Activated T-cell treated with anti-CD3 and anti-CD28 coated beads, Interleukin-2, amount 50 U/mL, for 72 hours (primary cell): Measurements from ENCODE around the gene ABCC1. TPM values are rescaled to one million over a fixed set of nuclear protein-coding genes. Genes with fewer than 3 reads are reported as not detected.

Source experiments
- ATAC-seq, 2 donors: fragments of 150-1000 bp; cut with Tn5 transposase; replicated peaks in 1 of 2; 2 replicates each; pipeline ENCODE4 v1.10.0; 2021; ENCODE audit warnings: moderate library complexity in 2 of 2, mild to moderate bottlenecking in 1 of 2
- DNase-seq, 2 donors: peaks; one replicate each; pipeline ENCODE4 v3.0.0; 2021 to 2022; ENCODE audit warnings: mixed read lengths in 1 of 2
- H3K27ac Mint-ChIP-seq: one replicate; pipeline ENCODE4 v1.8.0; 2022; ENCODE audit warnings: mild to moderate bottlenecking, moderate library complexity, mixed read lengths
- H3K27me3 Mint-ChIP-seq: one replicate; pipeline ENCODE4 v1.8.0; 2022; ENCODE audit warnings: low read depth, mixed read lengths
- H3K36me3 Mint-ChIP-seq, 2 donors: one replicate each; pipeline ENCODE4 v1.8.0; 2022; ENCODE audit warnings: mixed read lengths in 2 of 2, mild to moderate bottlenecking in 1 of 2; ENCODE audit not compliant: insufficient read depth in 2 of 2
- H3K4me1 Mint-ChIP-seq: one replicate; pipeline ENCODE4 v1.8.0; 2022; ENCODE audit warnings: low read depth, mixed read lengths
- H3K4me3 Mint-ChIP-seq, 2 donors: one replicate each; pipeline ENCODE4 v1.8.0; 2022; ENCODE audit warnings: mild to moderate bottlenecking in 2 of 2, mixed read lengths in 2 of 2, moderate library complexity in 2 of 2
- H3K9me3 Mint-ChIP-seq, 2 donors: one replicate each; pipeline ENCODE4 v1.8.0; 2022; ENCODE audit warnings: mixed read lengths in 2 of 2
- total RNA-seq, 2 donors: library from RNA; stranded (reverse); gene quantifications; one replicate each; pipeline ENCODE4 v1.2.3, GENCODE V29; 2022

ABCC1 gene
- total RNA-seq, 2 donors from 2014 or later = 82.3 to 90.4 TPM

GRCh38 chr16:16041196-16041892 lies 91.9 kb downstream of the ABCC1 start:
- H3K4me1 Mint-ChIP-seq = peaks cover 4% of the 10 kb centered on the region
- H3K4me3 Mint-ChIP-seq = no peak overlapping the region
- H3K9me3 Mint-ChIP-seq = no peaks in the 10 kb centered on the region
- no peaks in the 10 kb centered on the region for H3K27me3 Mint-ChIP-seq
- H3K27ac Mint-ChIP-seq = no peak overlapping the region
- H3K36me3 Mint-ChIP-seq = peaks cover 16 to 48% of the 10 kb centered on the region in 2 donors
- DNase-seq = no peak
- ATAC-seq = no peak

DNA sequence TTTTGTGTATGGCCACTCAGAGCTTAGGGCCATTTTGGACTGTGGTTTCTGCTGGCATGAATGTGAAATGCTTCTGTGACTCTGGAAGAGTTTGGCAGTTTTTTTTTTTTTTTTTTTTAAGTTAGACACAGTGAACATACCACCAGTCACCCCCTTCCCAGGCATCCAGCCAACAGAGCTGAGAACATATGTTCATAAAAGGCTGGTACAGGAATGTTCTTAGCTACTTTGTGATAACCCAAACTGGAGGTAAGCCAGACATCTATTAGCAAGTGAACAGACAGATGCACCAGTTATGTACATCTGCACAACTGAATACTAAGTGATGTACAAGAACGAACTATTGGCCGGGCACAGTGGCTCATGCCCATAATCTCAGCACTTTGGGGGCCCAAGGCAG lies 92.7 kb downstream of the ABCC1 start:
- no peaks in the 10 kb centered on the region for H3K9me3 Mint-ChIP-seq
- no peaks in the 10 kb centered on the region for H3K27me3 Mint-ChIP-seq
- DNase-seq (no peak), ATAC-seq (no peak)
- H3K4me1 Mint-ChIP-seq = peaks cover 4% of the 10 kb centered on the region
- H3K27ac Mint-ChIP-seq = peak overlapping the region; percentile 35
- no peak overlapping the region for H3K4me3 Mint-ChIP-seq
- H3K36me3 Mint-ChIP-seq = peaks cover 16 to 50% of the 10 kb centered on the region in 2 donors

GRCh38 chr16:16045296-16045695 lies 95.9 kb downstream of the ABCC1 start:
- DNase-seq = no peak
- H3K4me1 Mint-ChIP-seq = no peaks in the 10 kb centered on the region
- H3K27ac Mint-ChIP-seq = no peak overlapping the region
- no peaks in the 10 kb centered on the region for H3K9me3 Mint-ChIP-seq
- no peaks in the 10 kb centered on the region for H3K27me3 Mint-ChIP-seq
- ATAC-seq = no peak
- H3K4me3 Mint-ChIP-seq = no peak overlapping the region
- H3K36me3 Mint-ChIP-seq = peaks cover 17 to 49% of the 10 kb centered on the region in 2 donors

GRCh38 chr16:16045879-16046278 lies 96.5 kb downstream of the ABCC1 start:
- DNase-seq (no peak), ATAC-seq (no peak)
- Mint-ChIP-seq H3K36me3 (peaks cover 17 to 50% of the 10 kb centered on the region in 2 donors), H3K9me3 (no peaks in the 10 kb centered on the region), H3K27me3 (no peaks in the 10 kb centered on the region), H3K4me3 (no peak overlapping the region), H3K4me1 (no peaks in the 10 kb centered on the region), H3K27ac (no peak overlapping the region)

DNA sequence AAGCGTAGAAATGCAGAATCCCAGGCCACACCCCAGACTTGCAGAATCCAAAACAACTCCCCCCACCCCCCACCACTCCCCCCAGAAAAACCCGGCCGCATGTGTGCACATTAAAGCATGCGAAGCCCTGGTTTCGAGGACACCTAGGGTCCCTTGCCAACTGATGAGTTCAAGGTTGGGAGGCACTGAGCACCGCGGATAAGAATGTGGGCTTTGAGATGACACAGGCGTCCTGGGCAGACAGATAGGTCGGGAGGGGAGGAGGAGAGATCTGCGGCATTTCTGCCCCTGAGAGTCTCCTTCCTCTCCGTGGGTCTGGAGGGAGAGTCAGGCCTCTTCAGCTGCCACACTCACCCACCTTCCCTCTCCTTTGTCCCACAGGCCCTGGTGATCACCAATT lies 98.3 kb downstream of the ABCC1 start:
- ATAC-seq (no peak), DNase-seq (no peak)
- no peak overlapping the region for H3K4me3 Mint-ChIP-seq
- no peaks in the 10 kb centered on the region for H3K9me3 Mint-ChIP-seq
- H3K36me3 Mint-ChIP-seq = peaks cover 17 to 44% of the 10 kb centered on the region in 2 donors
- no peaks in the 10 kb centered on the region for H3K27me3 Mint-ChIP-seq
- H3K4me1 Mint-ChIP-seq = no peaks in the 10 kb centered on the region
- H3K27ac Mint-ChIP-seq = no peak overlapping the region

DNA sequence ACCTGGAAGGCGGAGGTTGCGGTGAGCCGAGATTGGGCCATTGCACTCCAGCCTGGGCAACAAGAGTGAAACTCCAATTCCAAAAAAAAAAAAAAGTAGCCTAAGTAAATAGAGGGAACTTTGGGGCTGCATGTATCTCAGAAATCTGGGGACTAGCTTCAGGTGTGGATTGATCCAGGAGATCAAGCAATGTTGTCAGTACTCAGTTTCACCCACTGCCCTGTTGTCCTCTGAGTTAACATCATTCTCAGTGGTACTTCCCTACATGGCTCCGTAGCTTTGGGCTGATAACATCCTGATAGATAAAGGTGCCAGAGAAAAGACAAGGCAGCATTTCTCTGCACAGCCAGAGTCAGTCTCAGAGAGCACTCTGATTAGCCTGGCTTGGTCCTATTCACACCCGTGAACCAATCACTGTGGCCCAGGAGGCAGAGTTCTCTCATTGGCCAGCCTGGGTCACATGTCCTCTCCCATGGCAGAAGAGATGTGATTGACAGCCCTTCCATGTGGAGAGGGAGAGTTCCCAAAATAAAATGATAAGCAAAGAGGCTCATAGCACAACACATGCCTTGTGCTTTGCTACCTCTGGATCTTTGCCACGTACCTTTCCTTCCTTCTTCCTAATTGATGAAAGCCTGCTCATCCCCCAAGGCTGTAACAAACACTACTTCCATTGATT lies 99.6 kb downstream of the ABCC1 start:
- no peak overlapping the region for H3K4me3 Mint-ChIP-seq
- peaks cover 15 to 33% of the 10 kb centered on the region in 2 donors for H3K36me3 Mint-ChIP-seq
- DNase-seq = no peak
- H3K9me3 Mint-ChIP-seq = no peaks in the 10 kb centered on the region
- no peak for ATAC-seq
- H3K27me3 Mint-ChIP-seq = no peaks in the 10 kb centered on the region
- peak overlapping the region; percentile 41 for H3K27ac Mint-ChIP-seq
- H3K4me1 Mint-ChIP-seq = no peaks in the 10 kb centered on the region

- Mint-ChIP-seq H3K27ac (no peak overlapping the region), H3K9me3 (no peaks in the 10 kb centered on the region)
- ATAC-seq = no peak
Observed at GRCh38 chr16:16050106-16050505, 100.7 kb downstream of the ABCC1 start.

GRCh38 chr16:16051132-16051531 lies 101.7 kb downstream of the ABCC1 start:
- Mint-ChIP-seq H3K4me1 (no peaks in the 10 kb centered on the region), H3K4me3 (no peak overlapping the region), H3K27me3 (no peaks in the 10 kb centered on the region), H3K27ac (no peak overlapping the region), H3K9me3 (no peaks in the 10 kb centered on the region), H3K36me3 (peaks cover 16 to 29% of the 10 kb centered on the region in 2 donors)
- ATAC-seq (no peak), DNase-seq (no peak)

More at GRCh38 chr16:16050106-16050505, 100.7 kb downstream of the ABCC1 start:
- H3K4me1 Mint-ChIP-seq = no peaks in the 10 kb centered on the region
- H3K27me3 Mint-ChIP-seq = no peaks in the 10 kb centered on the region
- peaks cover 17 to 34% of the 10 kb centered on the region in 2 donors for H3K36me3 Mint-ChIP-seq
- no peak for DNase-seq
- H3K4me3 Mint-ChIP-seq = no peak overlapping the region

- Mint-ChIP-seq H3K9me3 (no peaks in the 10 kb centered on the region), H3K4me3 (no peak overlapping the region), H3K27ac (no peak overlapping the region), H3K27me3 (no peaks in the 10 kb centered on the region), H3K4me1 (peaks cover under 1% of the 10 kb centered on the region), H3K36me3 (peaks cover 17 to 33% of the 10 kb centered on the region in 2 donors)
- ATAC-seq (no peak), DNase-seq (no peak)
Observed at GRCh38 chr16:16052916-16053315, 103.5 kb downstream of the ABCC1 start.

DNA sequence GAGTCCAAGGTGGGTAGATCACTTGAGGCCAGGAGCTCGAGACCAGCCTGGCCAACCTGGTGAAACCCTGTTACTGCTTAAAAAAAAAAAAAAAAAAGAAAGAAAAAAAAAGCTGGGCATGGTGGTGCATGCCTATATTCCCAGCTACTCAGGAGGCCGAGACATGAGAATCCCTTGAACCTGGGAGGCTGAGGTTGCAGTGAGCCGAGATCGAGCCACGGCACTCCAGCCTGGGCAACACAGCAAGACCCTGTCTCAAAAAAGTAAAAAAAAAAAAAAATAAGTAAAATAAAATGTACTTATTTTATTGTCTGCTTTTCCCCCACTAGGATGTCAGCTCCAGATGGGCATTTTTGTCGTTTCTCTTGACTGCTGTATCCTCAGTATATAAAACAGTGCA lies 107.7 kb downstream of the ABCC1 start:
- H3K4me1 Mint-ChIP-seq = peaks cover 11% of the 10 kb centered on the region
- no peak for DNase-seq
- no peak overlapping the region for H3K27ac Mint-ChIP-seq
- no peak overlapping the region for H3K4me3 Mint-ChIP-seq
- H3K36me3 Mint-ChIP-seq = peaks cover 6 to 26% of the 10 kb centered on the region in 2 donors
- H3K27me3 Mint-ChIP-seq = no peaks in the 10 kb centered on the region
- no peak for ATAC-seq
- H3K9me3 Mint-ChIP-seq = no peaks in the 10 kb centered on the region

GRCh38 chr16:16059160-16059559 lies 109.7 kb downstream of the ABCC1 start:
- Mint-ChIP-seq H3K4me3 (no peak overlapping the region), H3K9me3 (no peaks in the 10 kb centered on the region), H3K4me1 (peaks cover 11% of the 10 kb centered on the region), H3K27me3 (no peaks in the 10 kb centered on the region), H3K27ac (no peak overlapping the region), H3K36me3 (peaks cover 6 to 29% of the 10 kb centered on the region in 2 donors)
- DNase-seq = no peak
- no peak for ATAC-seq

DNA sequence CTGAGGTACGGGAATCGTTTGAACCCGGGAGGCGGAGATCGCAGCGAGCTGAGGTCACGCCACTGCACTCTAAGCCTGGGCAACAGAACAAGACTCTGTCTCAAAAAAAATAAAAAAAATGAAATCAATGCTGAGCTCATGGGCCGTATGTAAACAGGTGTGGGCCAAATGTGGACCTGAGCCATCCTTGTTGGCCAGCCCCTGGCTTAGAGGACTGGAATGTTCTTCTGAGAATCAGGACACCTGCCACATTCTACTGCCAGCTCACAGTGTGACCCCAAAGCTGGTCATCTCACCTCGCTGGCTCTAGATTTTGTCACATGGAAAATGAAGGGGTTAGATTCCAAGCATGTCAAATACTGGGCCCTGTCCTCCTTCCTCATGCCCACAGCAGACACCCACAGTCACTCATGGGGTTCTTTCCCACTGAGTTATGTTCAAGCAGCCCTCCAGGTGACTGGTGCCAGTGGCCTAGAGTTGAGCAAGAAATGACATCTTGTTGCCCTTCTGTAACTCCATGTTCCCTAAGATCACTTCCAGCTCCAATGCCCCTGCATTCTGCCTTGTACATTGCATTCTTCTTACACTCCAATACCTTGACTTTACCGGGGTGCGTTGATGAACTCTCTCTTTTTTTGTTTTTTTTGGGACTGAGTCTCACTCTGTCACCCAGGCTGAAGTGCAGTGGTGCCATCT lies 110.6 kb downstream of the ABCC1 start:
- peaks cover 11% of the 10 kb centered on the region for H3K4me1 Mint-ChIP-seq
- no peak overlapping the region for H3K27ac Mint-ChIP-seq
- no peaks in the 10 kb centered on the region for H3K9me3 Mint-ChIP-seq
- H3K27me3 Mint-ChIP-seq = no peaks in the 10 kb centered on the region
- no peak overlapping the region for H3K4me3 Mint-ChIP-seq
- H3K36me3 Mint-ChIP-seq = peaks cover 4 to 27% of the 10 kb centered on the region in 2 donors
- DNase-seq = no peak
- ATAC-seq = no peak
